Measurements from ENCODE around the gene C9orf50. TPM values are rescaled to one million over a fixed set of nuclear protein-coding genes. Genes with fewer than 3 reads are reported as not detected.

Gene C9orf50
- total RNA-seq, 1 experiment from 2014 or later: not detected

DNA sequence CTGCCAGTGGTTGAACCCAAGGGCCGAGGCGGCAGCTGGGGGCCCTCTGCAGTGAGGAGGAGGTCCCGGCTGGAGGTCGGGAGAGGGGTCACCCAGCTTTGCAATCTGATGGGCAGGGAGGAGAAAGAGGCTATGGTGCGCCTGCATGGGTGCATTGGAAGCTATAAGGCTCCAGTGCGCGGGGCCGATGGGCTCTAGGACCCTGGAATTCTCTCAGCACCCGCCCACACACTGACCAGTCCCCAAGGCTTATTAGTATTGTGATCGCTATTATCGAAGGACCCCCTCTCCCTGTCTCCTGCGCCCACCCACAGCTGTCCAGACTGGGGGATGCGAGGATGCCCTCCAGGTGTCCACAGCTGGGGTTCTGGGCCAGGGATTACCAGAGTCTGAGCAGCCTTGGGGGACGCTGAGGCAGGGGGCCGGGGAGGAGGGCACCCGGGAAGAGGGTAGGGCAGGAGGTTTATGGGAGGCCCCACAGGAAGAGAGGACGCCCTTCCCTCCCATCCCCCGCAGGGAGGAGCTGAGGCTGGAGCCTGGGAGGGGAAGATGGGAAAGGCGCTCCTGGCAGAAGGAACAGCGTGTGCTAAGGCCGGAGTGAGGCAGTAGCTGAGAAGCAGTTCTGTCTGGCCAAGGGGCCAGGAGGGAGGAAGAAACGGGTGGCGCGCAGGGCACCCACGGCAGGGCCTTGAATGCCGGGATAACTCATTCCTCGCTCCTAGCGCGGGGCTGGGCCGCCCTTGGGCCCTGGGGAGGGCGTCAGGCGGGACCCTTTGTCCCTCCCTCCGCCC is 24.2 kb downstream of the C9orf50 start:
- Histone ChIP-seq H3K4ac (ENCODE audit: low read depth, low read length) (no peak overlapping the region), H3K14ac (ENCODE audit: insufficient read depth, low read length) (peak overlapping the region; percentile 45), H3K27ac (ENCODE audit: insufficient read length, low read depth, low read length) (no peak overlapping the region), H2BK5ac (ENCODE audit: insufficient read length, low read length) (no peak overlapping the region), H2BK15ac (ENCODE audit: low read depth, low read length) (no peak overlapping the region; the same call in 1 of the 2 replicates), H3K4me2 (ENCODE audit: insufficient read depth, insufficient read length, low read length) (peak overlapping the region; percentile 68), H2BK20ac (ENCODE audit: low read depth, low read length, poor library complexity, severe bottlenecking) (no peak overlapping the region), H2BK12ac (ENCODE audit: insufficient read length, low read depth, low read length) (no peak overlapping the region), H2BK120ac (ENCODE audit: low read depth, low read length, poor library complexity, severe bottlenecking) (no peak overlapping the region), H3K23ac (ENCODE audit: insufficient read length, low read depth, low read length) (no peak overlapping the region), H3K23me2 (ENCODE audit: insufficient read length, low read depth, low read length, poor library complexity, severe bottlenecking) (peaks cover 12% of the 10 kb centered on the region), H4K5ac (ENCODE audit: insufficient read length, low read depth, low read length) (no peak overlapping the region), H2AFZ (ENCODE audit: low read length) (no peak overlapping the region), H4K91ac (ENCODE audit: insufficient read length, low read depth, low read length) (no peak overlapping the region), H3K4me1 (ENCODE audit: insufficient read depth, low read length) (peaks cover 8% of the 10 kb centered on the region; the same call in 1 of the 2 replicates), H3K18ac (ENCODE audit: insufficient read length, low read depth, low read length) (peak overlapping the region; percentile 76), H4K20me1 (ENCODE audit: control insufficient read depth, insufficient read depth, insufficient read length) (no peaks in the 10 kb centered on the region), H3K9me3 (ENCODE audit: control insufficient read depth, low read depth, low read length) (no peaks in the 10 kb centered on the region), H3T11ph (ENCODE audit: low read length) (no peak overlapping the region), H3K79me2 (ENCODE audit: insufficient read depth, low read length) (no peaks in the 10 kb centered on the region), H3K56ac (ENCODE audit: insufficient read length, low read depth, low read length) (no peak overlapping the region), H3K79me1 (ENCODE audit: insufficient read depth, low read depth, low read length, poor library complexity, severe bottlenecking) (no peaks in the 10 kb centered on the region), H3K27me3 (ENCODE audit: insufficient read depth, low read length) (peaks cover 4% of the 10 kb centered on the region; the same call in 1 of the 2 replicates), H3K9ac (ENCODE audit: extremely low read depth, insufficient read length, low read length) (no peak overlapping the region), H4K8ac (replicated peaks; ENCODE audit: insufficient read length, low read depth, low read length) (no peak overlapping the region), H2AK5ac (ENCODE audit: insufficient read length, low read length) (no peak overlapping the region)
- H3K27me3 Mint-ChIP-seq (ENCODE audit: low read depth): peaks cover 54% of the 10 kb centered on the region
- peaks cover 36 to 44% of the 10 kb centered on the region in 2 experiments for H3K4me1 Mint-ChIP-seq
- no peaks in the 10 kb centered on the region; a peak in 1 of 5 replicates for H3K9me3 Mint-ChIP-seq
- H3K4me3 Mint-ChIP-seq: peak overlapping the region; percentile 70 to 82
- WGBS (ENCODE audit: extremely low coverage, insufficient read length, low lambda C conversion rate): no CpG with 5 or more reads among the region's 33 CpGs
- H3K36me3 Mint-ChIP-seq (ENCODE audit: insufficient read depth in 1 of 3, low read depth in 3 of 3): no peaks in the 10 kb centered on the region
- TF ChIP-seq, protein P1, sequence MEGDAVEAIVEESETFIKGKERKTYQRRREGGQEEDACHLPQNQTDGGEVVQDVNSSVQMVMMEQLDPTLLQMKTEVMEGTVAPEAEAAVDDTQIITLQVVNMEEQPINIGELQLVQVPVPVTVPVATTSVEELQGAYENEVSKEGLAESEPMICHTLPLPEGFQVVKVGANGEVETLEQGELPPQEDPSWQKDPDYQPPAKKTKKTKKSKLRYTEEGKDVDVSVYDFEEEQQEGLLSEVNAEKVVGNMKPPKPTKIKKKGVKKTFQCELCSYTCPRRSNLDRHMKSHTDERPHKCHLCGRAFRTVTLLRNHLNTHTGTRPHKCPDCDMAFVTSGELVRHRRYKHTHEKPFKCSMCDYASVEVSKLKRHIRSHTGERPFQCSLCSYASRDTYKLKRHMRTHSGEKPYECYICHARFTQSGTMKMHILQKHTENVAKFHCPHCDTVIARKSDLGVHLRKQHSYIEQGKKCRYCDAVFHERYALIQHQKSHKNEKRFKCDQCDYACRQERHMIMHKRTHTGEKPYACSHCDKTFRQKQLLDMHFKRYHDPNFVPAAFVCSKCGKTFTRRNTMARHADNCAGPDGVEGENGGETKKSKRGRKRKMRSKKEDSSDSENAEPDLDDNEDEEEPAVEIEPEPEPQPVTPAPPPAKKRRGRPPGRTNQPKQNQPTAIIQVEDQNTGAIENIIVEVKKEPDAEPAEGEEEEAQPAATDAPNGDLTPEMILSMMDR (conservative IDR thresholded peaks at IDR 0.05): no peak
- DNase-seq: peak; percentile 87
- no peak overlapping the region for H3K27ac Mint-ChIP-seq

All from H9 (cell line).